Gastroesophageal sphincter (tissue), 3 donors: ENCODE data around the gene OPN4.

Experiments used
- POLR2A ChIP-seq, 2 donors: fragments of 450-650 bp; IDR thresholded peaks; one replicate each; pipeline ENCODE4 v1.6.1; 2017; ENCODE audit warnings: antibody characterized with exemption in 2 of 2, mild to moderate bottlenecking in 2 of 2, moderate library complexity in 1 of 2
- TF ChIP-seq, protein P1 (sequence below), 4 experiments: fragments of 200-600 bp in 2 of 4; fragments of 450-650 bp in 2 of 4; sonication (generic) in 1 of 4; IDR thresholded peaks; one replicate each; pipeline ENCODE4 v1.5.1; 2017 to 2019; ENCODE audit warnings: antibody characterized with exemption in 4 of 4, mild to moderate bottlenecking in 2 of 4, moderate library complexity in 2 of 4

DNA sequence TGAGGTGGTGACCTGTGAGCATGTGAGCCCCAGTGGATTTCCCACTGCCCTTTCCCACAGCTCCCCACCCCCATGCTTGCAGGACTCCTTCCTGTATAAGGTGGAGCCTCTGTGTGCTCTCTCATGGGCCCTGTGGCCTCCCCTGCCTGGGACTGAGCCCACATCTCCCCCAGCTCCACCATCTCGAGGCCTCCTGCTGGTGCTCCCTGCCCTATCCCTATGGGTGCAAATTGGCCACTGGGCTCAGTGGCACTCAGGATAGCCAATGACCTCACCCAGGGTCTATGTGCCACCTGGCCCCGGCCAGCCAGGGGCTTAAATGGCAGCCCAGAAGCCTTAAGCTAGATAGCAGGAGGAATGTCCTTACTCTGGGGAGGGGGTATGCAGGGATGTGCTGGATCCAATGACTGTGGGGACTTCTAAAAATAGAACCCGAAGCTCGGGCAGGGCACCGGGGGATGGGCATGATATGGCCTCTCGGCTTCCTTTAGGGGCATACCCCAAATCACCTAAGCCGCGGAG lies 16.0 kb downstream of the OPN4 start:
- TF ChIP-seq, protein P1, sequence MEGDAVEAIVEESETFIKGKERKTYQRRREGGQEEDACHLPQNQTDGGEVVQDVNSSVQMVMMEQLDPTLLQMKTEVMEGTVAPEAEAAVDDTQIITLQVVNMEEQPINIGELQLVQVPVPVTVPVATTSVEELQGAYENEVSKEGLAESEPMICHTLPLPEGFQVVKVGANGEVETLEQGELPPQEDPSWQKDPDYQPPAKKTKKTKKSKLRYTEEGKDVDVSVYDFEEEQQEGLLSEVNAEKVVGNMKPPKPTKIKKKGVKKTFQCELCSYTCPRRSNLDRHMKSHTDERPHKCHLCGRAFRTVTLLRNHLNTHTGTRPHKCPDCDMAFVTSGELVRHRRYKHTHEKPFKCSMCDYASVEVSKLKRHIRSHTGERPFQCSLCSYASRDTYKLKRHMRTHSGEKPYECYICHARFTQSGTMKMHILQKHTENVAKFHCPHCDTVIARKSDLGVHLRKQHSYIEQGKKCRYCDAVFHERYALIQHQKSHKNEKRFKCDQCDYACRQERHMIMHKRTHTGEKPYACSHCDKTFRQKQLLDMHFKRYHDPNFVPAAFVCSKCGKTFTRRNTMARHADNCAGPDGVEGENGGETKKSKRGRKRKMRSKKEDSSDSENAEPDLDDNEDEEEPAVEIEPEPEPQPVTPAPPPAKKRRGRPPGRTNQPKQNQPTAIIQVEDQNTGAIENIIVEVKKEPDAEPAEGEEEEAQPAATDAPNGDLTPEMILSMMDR (IDR thresholded peaks at IDR 0.05): no peak
- no peak for TF ChIP-seq POLR2A (IDR thresholded peaks at IDR 0.05)
